CD4-positive, alpha-beta T cell treated with Interleukin-21 for 1 hour (primary cell): ENCODE measurements around the gene HS3ST3B1.

Experiments used
- DNase-seq: peaks from one replicate; pipeline ENCODE4 v3.0.0-alpha.2; 2020

The HS3ST3B1 gene

GRCh38 chr17:14303343-14304221, 2.7 kb downstream of the HS3ST3B1 start:
- peak; percentile 58 for DNase-seq

- DNase-seq = no peak
Observed at GRCh38 chr17:14304222-14304772, 3.4 kb downstream of the HS3ST3B1 start.

GRCh38 chr17:14304773-14305517, 4.1 kb downstream of the HS3ST3B1 start:
- DNase-seq = no peak

- DNase-seq = no peak
Observed at GRCh38 chr17:14305785-14306496, 5.1 kb downstream of the HS3ST3B1 start.

- no peak for DNase-seq
Observed at GRCh38 chr17:14306596-14306995, 5.7 kb downstream of the HS3ST3B1 start.

- DNase-seq = no peak
Observed at GRCh38 chr17:14307560-14308024, 6.7 kb downstream of the HS3ST3B1 start.

GRCh38 chr17:14308636-14308964, 7.7 kb downstream of the HS3ST3B1 start:
- DNase-seq = no peak

- DNase-seq = peak; percentile 94
Observed at GRCh38 chr17:14308965-14309879, 8.3 kb downstream of the HS3ST3B1 start.

- no peak for DNase-seq
Observed at GRCh38 chr17:14310101-14310500, 9.2 kb downstream of the HS3ST3B1 start.

- DNase-seq = no peak
Observed at GRCh38 chr17:14310605-14311004, 9.7 kb downstream of the HS3ST3B1 start.

- no peak for DNase-seq
Observed at GRCh38 chr17:14311186-14311705, 10.4 kb downstream of the HS3ST3B1 start.

- DNase-seq = no peak
Observed at GRCh38 chr17:14311981-14312380, 11.1 kb downstream of the HS3ST3B1 start.

- DNase-seq = no peak
Observed at GRCh38 chr17:14312522-14312921, 11.6 kb downstream of the HS3ST3B1 start.

- DNase-seq = no peak
Observed at GRCh38 chr17:14316126-14316832, 15.4 kb downstream of the HS3ST3B1 start.

GRCh38 chr17:14317383-14317782, 16.5 kb downstream of the HS3ST3B1 start:
- no peak for DNase-seq

GRCh38 chr17:14318109-14318917, 17.4 kb downstream of the HS3ST3B1 start:
- DNase-seq = no peak

- no peak for DNase-seq
Observed at GRCh38 chr17:14318918-14319205, 18.0 kb downstream of the HS3ST3B1 start.

- DNase-seq = no peak
Observed at GRCh38 chr17:14320098-14320497, 19.2 kb downstream of the HS3ST3B1 start.

- no peak for DNase-seq
Observed at GRCh38 chr17:14320734-14321475, 20.0 kb downstream of the HS3ST3B1 start.
